WI38 (cell line): ENCODE data around the gene FOXN3.
"Not testable (repeated sequence)": the region's sequence is repeated elsewhere in the genome, so short reads cannot be mapped to it uniquely, and the experiment has no call there.

Source experiments
- H3K4me3 ChIP-seq: 2 replicates; pipeline ENCODE4 v1.5.1; 2011; ENCODE audit warnings: low read depth, mild to moderate bottlenecking, control low read depth, low read length
- TF ChIP-seq, protein P1 (sequence below): IDR thresholded peaks from 2 replicates; pipeline ENCODE4 v1.5.1; 2012; ENCODE audit warnings: low read depth, mild to moderate bottlenecking, control low read depth, low read length

The FOXN3 gene

DNA sequence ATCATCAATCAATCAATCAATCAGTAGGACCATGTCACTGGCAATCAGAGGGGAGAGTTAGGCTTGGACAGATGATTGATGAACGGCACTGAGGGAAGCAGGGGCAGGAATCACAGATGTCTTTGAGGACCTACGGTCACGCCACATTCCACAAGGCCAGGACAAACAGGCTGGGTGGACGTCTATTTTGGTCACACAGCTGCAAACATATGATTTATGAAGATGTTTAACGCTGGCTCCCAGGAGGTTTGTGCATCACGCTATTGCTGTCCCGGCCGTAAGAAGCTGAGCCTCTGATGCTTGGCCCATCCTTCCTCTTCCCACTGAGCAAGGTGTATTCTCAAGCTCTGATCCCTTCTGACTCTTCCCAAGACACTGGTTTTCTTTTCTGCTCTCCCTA, 160.8 kb downstream of the FOXN3 start:
- H3K4me3 ChIP-seq, result no peak overlapping the region
- TF ChIP-seq, protein P1, sequence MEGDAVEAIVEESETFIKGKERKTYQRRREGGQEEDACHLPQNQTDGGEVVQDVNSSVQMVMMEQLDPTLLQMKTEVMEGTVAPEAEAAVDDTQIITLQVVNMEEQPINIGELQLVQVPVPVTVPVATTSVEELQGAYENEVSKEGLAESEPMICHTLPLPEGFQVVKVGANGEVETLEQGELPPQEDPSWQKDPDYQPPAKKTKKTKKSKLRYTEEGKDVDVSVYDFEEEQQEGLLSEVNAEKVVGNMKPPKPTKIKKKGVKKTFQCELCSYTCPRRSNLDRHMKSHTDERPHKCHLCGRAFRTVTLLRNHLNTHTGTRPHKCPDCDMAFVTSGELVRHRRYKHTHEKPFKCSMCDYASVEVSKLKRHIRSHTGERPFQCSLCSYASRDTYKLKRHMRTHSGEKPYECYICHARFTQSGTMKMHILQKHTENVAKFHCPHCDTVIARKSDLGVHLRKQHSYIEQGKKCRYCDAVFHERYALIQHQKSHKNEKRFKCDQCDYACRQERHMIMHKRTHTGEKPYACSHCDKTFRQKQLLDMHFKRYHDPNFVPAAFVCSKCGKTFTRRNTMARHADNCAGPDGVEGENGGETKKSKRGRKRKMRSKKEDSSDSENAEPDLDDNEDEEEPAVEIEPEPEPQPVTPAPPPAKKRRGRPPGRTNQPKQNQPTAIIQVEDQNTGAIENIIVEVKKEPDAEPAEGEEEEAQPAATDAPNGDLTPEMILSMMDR, result no peak

DNA sequence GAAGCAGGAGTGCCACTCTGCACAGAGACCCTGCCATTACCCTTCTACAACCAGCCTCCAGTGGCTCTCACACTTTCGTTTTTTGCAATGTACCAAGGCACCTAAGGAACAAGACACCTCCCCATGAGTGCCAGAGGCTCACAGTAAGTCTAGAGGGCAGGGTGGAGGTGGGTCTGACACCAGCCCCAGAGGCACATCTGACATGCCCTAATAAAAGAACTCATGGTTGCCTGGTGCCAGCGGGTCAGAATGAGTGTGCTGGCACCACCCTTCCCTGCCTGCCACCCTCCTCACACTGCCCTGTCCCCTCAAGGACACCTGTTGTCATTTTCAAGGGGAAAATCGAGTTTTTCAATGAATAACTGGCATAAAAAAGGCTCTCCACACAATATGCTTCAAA, 161.2 kb downstream of the FOXN3 start:
- no peak overlapping the region for H3K4me3 ChIP-seq
- TF ChIP-seq, protein P1, result no peak

DNA sequence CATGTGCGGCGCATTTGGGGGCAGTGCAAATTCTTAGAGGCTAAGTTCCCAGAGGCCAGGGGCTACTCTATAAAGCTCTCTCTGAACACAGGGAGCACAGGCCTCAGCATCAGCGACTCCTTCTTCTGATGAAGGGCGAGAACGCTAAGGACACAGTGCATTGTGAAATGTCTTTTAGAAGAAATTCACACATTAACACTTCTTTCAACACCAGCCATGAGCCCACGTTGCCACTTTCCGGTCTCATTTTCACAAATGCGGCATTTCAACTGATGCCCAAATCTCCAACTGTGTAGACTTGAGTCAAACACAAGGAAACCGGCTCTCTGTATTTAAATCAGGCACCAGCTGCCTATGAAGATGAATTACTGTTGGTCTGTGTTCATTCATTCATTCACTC, 162.0 kb downstream of the FOXN3 start:
- TF ChIP-seq, protein P1, result no peak
- H3K4me3 ChIP-seq, result no peak overlapping the region

DNA sequence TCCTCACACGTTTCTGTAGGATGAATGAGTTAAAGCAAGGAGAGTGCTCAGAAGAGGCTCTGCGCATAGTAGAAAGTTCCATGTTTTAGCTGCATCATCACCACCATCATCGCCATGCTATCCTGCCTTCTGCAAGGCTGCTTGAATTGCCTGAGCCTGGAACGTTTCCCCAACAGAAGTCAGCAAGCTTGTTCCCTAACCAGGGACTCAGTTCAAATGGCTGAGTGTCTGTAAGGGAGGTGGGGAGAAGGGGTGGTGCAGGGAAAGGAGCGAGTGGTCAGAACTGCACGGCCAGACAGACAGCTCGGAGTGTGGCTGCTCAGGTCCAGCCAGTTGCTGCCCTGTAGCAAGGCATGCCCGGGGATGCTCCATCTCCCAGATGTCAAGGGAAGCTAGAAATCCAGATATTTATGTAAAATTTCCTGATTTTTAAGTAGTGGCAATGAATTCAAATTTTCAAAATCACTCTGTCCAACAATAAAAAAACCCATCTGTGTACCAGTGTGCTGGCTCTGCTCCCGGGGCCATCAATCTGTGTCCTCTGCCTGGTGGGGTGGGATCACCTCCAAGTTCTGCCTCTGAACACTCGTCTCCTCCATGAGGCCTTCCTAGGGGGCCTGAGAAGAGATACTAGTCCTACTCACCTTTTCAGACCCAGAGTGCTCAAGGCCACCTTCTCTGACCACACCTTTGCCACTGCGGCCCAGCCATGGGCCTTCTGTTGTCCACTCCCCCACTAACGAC, 162.7 kb downstream of the FOXN3 start:
- TF ChIP-seq, protein P1, result no peak
- H3K4me3 ChIP-seq, result no peak overlapping the region

DNA sequence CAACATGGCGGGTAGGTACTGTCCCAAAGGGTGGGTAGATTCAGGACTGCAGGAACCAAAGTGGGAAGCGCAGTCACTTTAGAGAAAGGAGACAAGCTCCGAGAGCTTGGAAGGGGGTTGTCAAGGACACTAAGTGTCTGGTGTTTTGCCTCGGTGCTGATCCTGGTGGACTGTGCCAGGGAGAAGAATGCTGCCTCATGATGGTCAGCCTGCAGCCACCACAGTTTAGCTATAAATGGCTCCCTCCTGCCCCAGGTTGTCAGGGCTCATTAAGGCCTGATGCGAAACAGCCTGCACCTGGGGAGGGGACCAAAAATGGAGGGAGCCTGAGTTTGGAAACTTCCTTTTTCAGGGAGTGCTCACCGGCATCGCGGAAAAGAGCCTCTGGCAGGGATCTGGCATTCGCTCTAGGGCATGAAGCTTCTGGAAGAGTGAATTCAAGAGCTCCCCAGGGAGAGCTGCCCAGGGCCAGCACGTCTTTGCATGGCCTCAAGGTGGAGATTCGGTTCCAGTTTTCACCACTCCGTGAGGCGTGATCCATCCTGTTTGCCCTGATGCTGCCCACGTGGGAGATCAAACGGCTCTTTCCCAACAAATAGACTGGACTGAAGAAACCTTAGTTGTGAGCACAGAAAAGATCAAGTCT, 164.0 kb downstream of the FOXN3 start:
- H3K4me3 ChIP-seq, result no peak overlapping the region
- TF ChIP-seq, protein P1, result no peak

DNA sequence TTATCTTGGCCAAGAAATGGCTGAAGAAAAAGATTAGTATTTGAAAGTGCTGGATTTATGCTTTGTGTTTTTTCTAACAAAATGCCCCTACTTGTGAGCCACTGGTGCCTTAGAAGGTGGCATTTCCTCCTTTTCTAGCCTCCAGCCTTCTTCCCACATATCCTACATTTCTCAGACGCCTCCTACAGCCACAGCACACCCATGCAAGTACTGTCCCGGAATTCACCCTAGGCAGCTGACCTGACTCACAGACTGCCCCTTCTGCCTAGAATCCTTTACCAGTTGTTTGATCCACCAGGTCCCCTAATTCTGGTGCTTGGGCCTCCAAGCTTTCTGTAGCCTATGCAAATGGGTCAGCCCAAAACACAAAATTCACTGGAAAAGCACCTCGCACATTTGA, 166.0 kb downstream of the FOXN3 start:
- TF ChIP-seq, protein P1, result no peak
- H3K4me3 ChIP-seq, result no peak overlapping the region

DNA sequence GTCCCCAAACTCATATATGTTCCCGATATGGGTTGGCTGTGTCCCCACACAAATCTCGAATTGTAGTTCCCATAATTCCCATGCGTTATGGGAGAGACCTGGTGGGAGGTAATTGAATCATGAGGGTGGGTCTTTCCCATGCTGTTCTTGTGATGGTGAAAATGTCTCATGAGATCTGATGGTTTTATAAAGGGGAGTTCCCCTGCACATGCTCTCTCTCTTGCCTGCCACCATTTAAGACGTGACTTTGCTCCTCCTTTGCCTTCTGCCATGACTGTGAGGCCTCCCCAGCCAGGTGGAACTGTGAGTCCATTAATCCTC, 166.4 kb downstream of the FOXN3 start:
- H3K4me3 ChIP-seq, result not testable (repeated sequence)
